IPS-NIHi11 (cell line): Measurements from ENCODE around the gene SERP2.
A peak's percentile ranks its signal among the peaks of the same experiment; 100 is the strongest.

Experiments
- DNase-seq: peaks from one replicate; pipeline ENCODE4 v3.0.0; 2012; ENCODE audit warnings: mixed read lengths, low spot score

SERP2 gene

DNA sequence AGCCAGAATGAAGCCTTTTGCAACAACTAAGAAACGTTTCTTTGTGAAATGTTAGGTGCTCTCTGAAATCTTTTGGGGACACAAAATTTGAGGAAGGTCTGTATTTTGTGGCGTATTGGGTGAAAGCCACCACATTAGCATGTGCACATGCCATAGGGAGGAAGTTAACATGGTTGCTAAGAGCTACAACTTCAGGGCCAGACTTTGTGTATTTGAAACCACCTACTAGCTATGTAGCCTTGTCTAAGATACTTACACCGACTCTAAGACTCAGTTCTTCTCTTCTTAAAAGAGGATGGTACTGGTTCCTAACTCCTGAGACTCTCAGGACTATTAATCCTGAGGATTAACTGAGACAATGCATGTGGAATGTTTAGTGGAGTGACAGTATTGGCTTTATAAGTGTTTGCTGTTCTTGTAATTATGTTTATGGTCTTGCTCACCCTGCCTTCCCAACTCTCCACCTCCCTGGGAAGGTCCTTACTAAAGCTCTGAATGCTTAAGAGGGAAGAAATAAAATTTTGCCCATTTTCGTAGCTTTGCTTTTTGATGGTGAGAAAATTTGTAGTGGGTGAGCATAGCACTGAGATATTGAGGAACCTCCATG lies 15.5 kb downstream of the SERP2 start:
- no peak for DNase-seq

DNA sequence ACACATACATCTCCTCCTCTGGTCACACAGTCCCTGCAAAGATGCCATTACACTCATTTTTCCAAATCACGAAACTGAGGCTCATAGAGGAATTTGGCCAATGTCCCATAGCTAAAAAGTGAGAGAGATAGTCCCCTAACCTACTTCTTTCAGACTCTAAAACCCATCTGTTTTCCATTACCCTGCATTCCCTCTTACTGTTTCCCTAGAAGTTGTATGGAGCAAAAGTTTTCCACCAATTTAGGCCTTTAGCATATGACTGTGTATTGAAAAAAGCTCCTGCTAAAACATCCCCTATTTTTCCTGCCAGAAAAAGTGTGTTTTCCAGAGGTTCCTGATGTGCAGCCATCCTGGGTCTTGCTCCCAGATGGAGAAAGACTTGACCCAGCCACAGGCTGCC lies 16.3 kb downstream of the SERP2 start:
- no peak for DNase-seq

DNA sequence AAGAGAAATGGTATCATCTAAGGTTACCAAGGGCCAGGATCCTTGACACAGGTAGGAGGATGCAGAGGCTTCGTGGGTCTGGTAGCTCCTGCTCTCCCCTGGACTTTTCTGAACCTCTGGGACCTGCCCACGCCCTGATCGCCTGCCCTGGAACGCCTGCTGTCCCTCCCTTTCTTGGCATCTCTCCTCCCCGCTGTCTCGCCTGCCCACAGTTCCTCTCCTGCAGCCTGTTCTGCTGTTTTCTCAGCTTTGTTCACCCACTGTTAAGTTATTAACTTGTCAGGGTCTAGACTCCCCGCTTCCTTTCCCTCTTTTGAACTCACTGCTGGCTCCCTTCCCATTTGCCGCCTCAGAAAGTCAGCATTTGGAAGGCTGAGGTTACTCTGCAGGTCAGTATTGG lies 19.8 kb downstream of the SERP2 start:
- no peak for DNase-seq

DNA sequence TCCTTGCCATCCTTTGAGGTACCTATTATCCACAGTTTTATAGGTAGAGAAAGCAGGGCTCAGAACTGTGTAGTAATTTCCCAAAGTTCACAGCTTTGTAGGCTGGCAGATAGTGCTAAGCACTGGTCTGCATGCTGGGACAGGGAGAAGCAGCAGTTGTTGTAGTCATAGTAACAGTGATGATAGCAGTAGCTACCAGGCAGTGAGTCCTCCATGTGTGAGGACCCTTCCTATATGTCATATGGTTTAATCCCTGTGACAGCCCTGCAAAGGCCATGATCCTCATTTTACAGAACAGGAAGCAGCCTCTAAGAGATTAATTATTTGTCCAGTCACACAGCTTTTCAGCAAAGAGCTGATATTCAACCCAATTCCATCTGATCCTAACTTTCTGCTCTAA lies 21.0 kb downstream of the SERP2 start:
- no peak for DNase-seq

DNA sequence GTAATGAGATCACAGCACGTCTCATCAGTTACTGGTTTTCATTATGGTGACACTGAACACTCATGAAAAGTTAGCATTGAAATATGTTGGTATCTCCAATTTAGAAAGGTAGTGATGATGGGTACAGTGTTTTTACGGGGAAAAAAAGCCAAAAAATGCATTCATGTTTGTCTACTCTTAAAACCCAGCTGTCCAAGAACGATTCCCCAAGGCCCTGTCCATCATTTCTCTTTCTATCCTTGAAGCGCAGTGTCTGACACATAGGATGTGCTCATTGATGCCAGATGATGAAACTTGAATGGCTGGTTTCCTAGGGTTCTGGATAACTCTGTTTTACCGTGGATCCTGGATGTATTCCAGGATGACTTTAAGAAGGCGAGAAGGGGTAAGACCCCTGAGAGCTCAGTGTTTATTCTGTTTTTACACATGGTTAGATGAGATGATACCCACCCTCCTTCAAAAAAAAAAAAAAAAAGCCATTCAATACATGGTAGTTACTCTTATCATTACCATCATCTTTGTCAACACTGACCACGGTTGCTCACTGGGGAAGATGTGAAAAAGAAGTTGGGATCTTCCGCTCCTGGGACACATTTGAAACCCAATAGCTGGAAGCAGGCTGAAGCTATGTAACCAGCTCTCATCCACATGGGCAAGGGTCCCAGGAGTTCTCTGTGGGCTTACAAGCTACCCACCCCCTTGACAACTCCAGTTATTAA lies 22.5 kb downstream of the SERP2 start:
- no peak for DNase-seq

DNA sequence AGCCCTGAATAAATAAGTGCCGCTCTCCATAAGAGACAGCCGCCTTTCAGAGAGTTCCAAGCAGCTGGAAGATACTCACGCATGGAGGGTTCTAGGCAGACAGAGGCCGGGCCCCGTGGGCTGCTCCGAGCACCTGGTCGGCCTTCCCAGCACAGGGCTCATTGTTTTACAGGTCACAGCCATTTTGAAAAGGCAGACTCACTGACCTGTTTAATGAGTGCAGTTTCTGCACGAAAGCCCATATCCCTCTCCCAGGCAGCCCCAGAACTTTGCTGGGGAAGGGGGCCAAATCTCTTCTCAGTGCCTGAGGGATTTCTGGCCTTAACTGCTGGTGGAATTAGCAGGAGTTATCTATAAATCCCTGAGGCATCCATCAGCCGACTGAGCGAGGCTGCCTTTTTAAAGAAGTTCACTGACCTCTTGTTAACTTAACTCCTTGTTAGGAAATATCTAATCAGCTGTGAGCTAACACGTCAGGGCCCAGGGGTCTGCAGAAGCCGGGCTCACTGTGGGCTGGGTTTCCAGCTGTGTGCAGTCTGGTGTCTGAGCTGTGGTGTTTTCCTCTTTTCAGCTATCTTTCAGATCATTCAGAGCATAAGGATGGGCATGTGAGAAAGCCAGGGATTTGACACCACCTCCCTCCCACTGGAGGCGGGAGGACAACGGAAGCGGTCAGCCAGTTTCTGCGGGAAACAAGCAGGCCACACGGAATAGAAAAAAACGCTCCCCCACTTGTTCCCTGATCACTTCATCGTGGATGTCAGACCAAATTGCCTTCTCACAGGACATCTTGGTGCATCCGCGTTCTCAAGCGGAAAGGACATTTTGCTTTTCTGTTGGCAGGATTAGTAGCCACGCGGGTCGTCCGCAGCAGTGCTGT lies 23.3 kb downstream of the SERP2 start:
- DNase-seq, result peak; percentile 35

GRCh38 chr13:44397766-44398223 lies 24.2 kb downstream of the SERP2 start:
- no peak for DNase-seq

DNA sequence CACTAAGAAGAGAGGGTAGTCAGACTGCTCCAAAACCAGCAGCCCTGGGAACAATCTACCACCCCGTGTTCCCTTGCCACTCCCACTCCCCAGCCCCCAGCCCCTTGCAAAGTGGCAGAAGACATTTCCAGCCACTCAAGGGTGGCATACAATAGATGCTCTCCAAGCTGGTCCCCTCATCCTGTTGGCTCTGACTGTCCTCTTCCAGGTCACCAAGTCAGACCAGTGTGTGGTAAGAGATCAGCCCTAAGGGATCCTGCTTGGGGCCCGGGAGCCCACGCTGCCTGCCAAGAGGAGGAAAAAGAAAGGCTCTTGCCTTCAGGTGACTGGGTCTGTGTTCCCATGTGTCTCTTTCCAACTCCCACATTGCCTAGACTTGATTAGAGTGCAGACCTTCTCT lies 25.0 kb downstream of the SERP2 start:
- DNase-seq, result no peak

GRCh38 chr13:44399074-44399473 lies 25.4 kb downstream of the SERP2 start:
- DNase-seq, result no peak

DNA sequence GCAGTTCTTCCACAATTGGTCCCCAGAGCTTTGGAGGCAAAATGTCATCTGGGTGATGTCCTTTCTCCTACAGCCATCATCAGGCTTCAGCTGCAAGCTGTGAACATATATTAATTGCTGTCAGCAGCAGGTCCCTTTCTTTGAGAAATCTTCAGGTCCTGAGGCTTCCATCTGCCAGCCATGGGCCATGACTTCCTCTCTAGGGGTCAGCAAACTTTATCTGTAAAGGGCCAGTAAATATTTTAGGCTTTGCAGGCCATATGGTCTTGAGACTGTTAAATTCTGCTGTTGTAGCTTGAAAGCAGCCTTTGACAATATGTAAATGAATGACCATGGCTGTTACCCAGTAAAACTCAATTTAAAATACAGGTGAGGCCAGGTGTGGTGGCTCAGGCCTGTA lies 27.1 kb downstream of the SERP2 start:
- no peak for DNase-seq

GRCh38 chr13:44401577-44401976 lies 28.0 kb downstream of the SERP2 start:
- DNase-seq, result no peak

DNA sequence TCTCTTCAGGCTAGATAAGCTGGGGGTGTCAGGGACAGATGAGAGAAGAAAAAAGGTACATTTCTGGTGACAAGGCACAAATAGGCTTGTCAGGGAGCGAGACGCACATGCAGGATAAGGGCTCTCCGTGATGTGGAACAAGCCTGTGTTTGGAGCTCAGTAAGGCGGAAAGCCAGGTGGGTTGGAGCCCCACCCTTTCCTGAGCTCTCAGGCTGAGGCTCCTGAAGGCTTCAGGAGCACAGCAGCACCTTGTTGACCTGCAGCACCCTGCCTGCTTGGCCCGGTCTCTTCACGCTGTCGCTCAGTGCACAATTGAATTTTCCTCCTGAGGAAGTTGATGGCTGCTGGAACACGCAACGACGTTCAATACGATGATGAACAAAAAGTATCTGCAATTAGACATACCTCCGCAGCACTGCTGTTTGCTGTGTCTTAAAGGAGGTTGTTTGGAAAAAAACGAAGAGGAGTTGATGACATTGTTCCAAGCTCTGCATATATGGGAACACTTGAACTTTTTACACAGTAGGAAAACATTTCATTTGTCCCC lies 29.3 kb downstream of the SERP2 start:
- no peak for DNase-seq

DNA sequence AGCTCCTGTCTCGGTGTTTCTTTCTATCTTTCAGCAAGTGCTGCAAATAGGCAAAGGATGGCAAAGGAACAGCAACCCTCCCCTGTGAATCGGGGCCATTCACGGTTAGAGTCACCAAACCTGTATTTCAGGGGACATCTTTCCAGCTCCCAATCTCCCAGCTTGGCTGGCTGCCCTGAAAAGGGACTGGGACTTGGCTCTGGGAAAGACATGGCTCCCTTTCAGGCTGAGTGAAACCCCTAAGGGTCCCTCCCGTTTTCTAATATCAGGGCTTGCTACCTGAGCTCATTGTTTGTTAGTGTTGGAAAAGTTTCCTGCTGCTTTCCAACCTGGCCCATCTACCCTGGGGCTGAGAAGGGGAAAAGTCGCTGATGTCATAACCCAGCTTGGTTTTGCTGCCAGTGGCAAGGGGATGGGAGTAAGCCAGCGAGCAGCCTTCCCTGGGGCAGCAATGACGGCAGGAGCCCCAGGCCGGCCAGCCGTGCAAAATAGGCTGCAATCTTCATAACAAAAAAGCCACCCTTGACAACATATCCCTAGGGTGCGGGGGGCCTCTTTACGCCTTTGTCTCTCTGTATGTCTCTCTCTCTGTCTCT lies 29.9 kb downstream of the SERP2 start:
- DNase-seq, result peak; percentile 42

- peak; percentile 47 for DNase-seq
Observed at GRCh38 chr13:44404261-44405132, 30.9 kb downstream of the SERP2 start.

DNA sequence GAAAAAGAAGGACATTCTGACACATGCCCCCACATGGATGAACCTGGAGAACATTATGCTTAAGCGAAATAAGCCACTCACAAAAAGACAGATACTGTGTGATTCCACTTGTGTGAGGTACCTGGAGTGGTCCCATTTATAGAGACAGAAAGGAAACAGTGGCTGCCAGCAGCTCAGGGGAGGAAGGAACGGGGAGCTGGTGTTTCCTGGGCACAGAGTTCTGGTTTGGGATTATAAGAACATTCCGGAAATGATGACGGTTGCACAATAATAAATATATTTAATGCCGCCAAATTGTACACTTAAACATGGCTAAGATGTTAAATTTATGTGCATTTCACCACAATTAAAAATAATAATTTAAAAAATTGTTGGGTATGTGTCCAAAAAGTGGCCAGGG lies 33.0 kb downstream of the SERP2 start:
- no peak for DNase-seq

DNA sequence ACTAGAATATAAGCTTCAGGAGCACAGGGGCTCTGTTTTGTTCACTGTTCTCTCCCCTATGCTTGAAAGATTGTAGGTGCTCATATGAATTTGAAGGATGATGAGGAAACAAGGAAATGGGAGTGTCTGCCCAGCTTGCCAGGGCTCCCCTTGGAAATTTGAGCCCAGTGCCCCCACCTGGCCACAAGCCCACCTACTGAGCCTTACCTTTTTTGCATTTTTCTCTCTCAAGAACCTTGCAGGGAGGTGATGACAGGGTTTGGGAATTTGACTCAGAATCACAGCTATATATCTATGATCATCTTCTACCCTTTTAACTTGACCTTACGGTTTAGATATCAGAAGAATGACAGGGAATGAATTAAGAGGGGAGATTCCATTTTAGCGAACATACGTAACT lies 33.8 kb downstream of the SERP2 start:
- DNase-seq, result peak; percentile 41

DNA sequence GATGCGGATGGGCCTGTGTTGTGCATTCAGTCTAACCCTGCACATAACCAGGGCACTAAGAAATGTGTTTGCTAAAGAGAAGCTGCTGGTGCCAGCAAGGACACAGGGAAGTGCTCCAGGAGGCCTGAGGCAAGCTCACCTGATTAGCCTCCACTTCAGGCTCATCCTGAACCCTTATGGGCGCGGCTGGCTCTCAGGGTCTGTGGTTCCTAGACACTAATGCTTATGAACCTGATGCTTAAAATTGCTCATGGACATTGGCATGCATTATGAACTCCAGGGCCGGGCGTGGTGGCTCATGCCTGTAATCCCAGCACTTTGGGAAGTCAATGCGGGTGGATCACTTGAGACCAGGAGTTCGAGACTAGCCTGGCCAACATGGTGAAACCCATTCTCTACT lies 34.3 kb downstream of the SERP2 start:
- DNase-seq, result no peak

DNA sequence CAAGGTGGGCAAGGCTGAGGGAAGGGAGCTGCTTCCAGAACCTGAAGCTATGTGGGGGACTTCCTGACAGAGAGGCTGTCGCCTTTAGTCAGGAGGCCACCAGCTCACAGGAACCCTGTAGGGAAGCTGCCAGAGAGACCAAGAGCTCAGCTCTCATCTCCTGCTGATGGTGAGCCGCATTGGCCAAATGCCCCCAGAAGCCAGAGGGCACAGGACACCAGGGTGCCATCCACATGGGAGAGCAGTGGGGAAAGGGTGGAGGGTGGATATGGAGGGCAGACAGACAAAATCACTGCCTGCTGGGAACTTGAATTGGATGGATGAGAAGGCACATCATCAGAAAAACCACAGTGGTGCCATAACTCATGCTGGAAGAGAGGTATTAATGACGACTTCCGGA lies 36.0 kb downstream of the SERP2 start:
- DNase-seq, result no peak

- DNase-seq, result no peak
Observed at GRCh38 chr13:44410328-44410859, 36.8 kb downstream of the SERP2 start.

GRCh38 chr13:44411841-44412240 lies 38.2 kb downstream of the SERP2 start:
- DNase-seq, result no peak

GRCh38 chr13:44412346-44412935 lies 38.8 kb downstream of the SERP2 start:
- DNase-seq, result no peak
